CD4-positive, alpha-beta T cell treated with Interleukin-6 for 4 hours (primary cell): ENCODE measurements around the gene MGAT5.

Experiments used
- DNase-seq: peaks from one replicate; pipeline ENCODE4 v3.0.0-alpha.2; 2020; ENCODE audit warnings: mixed read lengths

The MGAT5 gene

GRCh38 chr2:134308474-134309385 is 54.9 kb downstream of the MGAT5 start:
- no peak for DNase-seq

GRCh38 chr2:134310107-134311079 is 56.5 kb downstream of the MGAT5 start:
- no peak for DNase-seq

- peak; percentile 20 for DNase-seq
These were observed 58.6 kb downstream of the MGAT5 start for GRCh38 chr2:134312482-134312881.

DNA sequence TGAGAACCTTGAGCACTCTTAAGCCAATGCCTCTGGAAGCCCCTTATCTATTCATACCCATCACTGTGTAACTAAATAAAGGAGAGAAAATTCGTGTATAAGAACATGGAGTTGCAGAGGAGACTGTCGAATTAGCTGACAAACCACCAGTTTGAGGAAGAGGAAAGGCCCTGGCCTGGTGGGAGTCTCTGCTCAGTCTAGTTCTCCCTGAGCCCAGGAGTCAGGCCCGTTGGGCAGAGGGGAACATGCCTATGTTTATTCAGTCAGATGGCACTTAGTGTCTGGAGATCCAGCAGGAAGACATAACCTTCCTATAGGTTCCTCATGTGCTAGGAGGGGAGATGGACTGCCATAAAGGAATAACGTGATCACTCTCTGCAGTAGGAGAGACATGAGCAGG is 60.3 kb downstream of the MGAT5 start:
- DNase-seq: no peak

GRCh38 chr2:134314681-134315368 is 61.0 kb downstream of the MGAT5 start:
- DNase-seq: no peak

DNA sequence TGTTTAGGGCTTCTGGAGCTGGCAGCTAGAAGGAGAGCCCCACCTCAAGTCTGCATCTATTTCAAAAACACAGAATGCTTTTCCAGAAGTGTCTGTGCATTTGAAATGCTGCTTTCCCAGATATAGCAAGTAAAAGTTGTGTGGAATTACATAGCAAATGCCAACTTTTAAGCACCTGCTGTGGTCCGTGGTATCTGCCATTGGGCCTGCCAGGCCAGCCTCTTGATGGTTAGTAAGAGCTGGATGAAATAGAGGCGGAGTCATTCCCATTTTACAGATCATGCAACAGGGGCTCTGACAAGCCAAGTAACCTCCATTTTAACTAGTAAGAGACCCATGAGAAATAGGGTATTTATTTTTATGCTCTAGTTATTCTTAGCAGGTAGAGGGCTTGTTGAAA is 61.6 kb downstream of the MGAT5 start:
- no peak for DNase-seq

DNA sequence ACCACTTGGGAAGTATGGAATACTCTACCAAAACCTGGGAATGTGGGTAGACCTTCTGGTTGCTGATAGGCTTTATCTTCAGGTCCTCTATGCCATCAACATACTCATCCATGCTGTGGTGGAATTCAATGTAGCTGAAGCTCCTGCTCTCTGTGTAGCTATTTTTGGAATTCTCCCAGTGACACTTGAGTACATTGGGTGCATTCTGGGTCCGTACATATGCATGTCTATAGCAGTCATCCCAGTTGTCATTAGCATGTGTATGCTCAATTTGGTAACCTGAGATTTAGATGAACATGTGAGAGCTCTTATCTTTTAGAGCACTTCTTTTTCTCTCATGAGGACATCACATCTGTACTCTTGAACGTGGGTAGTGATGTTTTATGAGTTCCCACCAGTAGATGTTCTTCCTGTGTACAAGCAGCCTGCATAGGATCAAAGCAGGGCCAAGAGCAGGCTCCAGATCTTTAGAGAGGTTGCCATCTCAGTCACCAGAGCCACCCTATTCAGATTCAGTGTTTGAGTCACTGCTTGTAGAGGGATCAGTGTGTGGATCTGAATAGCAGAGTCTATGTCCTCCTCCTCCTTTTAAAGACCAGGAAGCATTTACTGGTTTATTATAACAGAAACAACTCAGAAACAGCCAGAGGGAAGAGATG is 65.9 kb downstream of the MGAT5 start:
- peak; percentile 20 for DNase-seq

DNA sequence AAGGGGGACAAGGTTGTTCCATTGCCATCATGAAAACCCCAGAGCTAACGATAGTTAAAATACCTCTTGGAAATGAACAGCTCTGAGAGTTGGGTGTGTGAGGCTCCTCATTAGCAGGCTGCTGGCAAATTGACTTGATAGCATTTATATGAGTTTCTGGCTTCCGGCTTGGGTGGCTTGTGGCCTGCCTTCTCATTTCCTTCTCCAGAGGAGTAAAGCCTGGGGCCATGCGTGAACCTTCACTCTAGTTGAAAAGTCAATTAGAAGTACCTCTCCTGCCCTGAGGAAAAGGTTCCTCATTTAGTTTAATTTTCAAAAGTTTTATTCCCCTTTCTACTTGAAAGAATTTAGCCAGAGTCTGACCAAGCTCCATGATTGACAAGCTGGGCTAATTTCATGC is 67.1 kb downstream of the MGAT5 start:
- DNase-seq: peak; percentile 69

GRCh38 chr2:134323777-134324176 is 69.9 kb downstream of the MGAT5 start:
- no peak for DNase-seq

DNA sequence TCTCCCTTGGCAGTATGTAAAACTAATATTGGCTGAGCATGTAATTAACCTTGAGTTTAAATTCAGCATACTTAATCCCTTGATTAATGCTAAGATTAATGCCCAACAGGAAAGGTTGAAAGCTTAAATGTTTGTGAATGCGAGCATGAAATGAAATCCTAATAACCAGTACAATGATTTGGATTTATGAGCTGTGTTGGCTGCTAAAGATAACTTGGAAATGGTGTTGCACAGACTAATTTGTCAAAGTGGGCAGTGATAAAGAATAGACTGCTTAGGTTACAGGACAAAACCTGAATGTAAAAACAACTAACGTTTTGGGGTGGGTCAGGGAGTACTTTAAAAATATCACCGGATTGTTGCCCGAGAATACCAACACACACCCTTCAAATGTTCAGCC is 70.6 kb downstream of the MGAT5 start:
- no peak for DNase-seq

DNA sequence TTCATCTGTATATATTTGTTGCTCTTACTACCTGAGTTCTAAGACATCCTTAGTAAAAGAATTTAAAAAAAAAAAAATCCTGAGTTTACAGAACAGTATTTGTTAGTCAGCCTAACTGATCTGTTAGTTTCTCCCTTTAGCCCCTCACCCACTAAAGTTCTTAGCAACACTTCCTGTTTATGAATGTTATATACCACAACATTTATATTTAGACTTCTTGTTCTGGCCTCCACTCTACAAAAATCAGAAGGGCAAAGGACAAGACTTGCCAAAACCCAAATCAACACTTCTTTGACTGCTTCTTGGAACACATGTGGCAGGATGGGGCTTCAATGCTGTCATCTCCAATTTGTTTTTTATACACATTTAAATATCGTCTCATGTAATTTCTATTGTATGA is 71.1 kb downstream of the MGAT5 start:
- no peak for DNase-seq

- no peak for DNase-seq
These were observed 71.8 kb downstream of the MGAT5 start for GRCh38 chr2:134325696-134326095.

- DNase-seq: no peak
These were observed 73.5 kb downstream of the MGAT5 start for GRCh38 chr2:134327367-134327766.

DNA sequence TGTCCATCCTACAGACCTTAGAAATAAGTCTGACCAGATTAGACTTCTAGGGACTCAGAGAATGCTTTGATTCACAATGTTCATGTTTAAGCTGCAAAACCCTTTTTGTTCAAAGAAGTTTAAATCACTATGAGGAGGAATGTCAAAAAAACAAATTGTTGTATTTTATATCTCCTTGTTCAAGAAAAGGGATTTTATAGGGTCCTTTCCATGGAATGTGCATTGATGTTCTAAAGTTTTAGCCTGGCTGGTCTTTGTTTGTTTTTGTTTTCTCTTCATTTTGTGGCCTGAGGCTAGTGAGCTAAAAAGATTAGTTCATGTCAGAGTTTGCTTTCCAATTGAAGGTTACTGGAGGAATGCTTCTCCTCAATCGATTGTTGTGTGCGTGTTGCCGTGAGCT is 77.2 kb downstream of the MGAT5 start:
- DNase-seq: no peak

DNA sequence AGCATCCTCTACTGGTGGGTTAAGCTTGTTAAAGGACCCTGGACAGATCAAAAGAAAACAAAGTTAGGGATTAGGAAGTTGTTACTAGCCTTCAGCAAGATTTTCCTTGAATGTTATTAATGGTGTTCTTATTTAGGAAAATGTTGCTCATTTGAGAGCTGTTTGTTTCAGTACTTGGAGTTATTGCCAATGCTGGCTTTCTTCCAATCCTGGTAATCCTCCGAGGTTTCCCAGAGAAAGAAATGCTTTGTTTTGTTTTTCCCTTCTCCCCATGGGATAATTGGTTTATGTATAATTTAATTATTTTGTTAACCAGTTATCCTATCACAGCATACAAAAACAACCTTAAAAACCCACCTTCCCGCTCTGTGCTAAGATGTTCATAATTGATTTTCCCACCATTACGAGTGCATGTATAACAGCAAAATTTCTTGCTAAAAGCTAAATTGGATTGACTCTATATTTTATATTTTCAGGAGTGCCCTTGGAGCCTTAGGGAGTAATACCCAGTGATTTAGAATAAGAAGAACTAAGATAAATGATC is 79.8 kb downstream of the MGAT5 start:
- DNase-seq: no peak

GRCh38 chr2:134334542-134335353 is 80.9 kb downstream of the MGAT5 start:
- no peak for DNase-seq

GRCh38 chr2:134335601-134336000 is 81.7 kb downstream of the MGAT5 start:
- DNase-seq: no peak

DNA sequence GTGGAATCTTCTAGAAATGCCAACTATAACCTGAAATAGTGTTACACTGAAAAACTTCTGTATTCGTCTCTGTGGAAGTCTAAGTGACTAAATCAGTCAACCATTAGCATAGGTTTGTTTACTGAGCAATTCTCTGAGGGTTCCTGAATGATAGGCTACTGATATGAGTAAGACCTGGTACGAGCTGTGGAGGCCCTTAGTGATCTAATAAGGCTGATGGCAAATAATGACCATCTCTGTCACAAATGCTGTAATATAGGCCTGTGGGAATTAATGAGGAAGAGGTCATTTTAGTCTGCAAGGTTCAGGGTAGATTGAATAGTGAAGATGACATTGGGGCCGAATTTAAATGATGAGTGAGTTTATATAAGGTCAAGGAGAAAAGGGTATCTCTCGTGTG is 82.5 kb downstream of the MGAT5 start:
- no peak for DNase-seq

GRCh38 chr2:134336921-134337320 is 83.0 kb downstream of the MGAT5 start:
- no peak for DNase-seq

GRCh38 chr2:134337631-134338030 is 83.8 kb downstream of the MGAT5 start:
- DNase-seq: no peak

- DNase-seq: no peak
These were observed 84.3 kb downstream of the MGAT5 start for GRCh38 chr2:134338208-134338607.
